Panc1 (cell line): ENCODE measurements around the gene GTPBP1. TPM values are rescaled to one million over a fixed set of nuclear protein-coding genes. Genes with fewer than 3 reads are reported as not detected.

ENCODE experiments used
- ATAC-seq: fragments of 200-7000 bp; cut with Tn5 transposase; 2 replicates; pipeline ENCODE4 v1.9.1; 2020; ENCODE audit warnings: mild to moderate bottlenecking, moderate library complexity
- BruUV-seq: library from RNA; stranded (reverse); fragments of 400-500 nt; replicated peaks from 2 replicates; lab custom pipeline; 2021; lab: Mats Ljungman, UMichigan
- CTCF ChIA-PET: fragments of 300-600 bp; sonication (Branson Sonifier 250); formaldehyde crosslinking; loops from one replicate; lab custom pipeline; 2022; ENCODE audit warnings: antibody characterized with exemption; lab: Charles Lee
- POLR2A ChIA-PET: fragments of 300-600 bp; sonication (Branson Sonifier 250); formaldehyde crosslinking; loops from one replicate; lab custom pipeline; 2022; ENCODE audit warnings: antibody characterized with exemption; lab: Charles Lee
- DNase-seq: peaks from one replicate; pipeline ENCODE4 v3.0.0-alpha.2; 2010; ENCODE audit warnings: low read depth, low spot score
- H3K27ac ChIP-seq: 2 replicates; pipeline ENCODE4 v1.5.1; 2011; ENCODE audit warnings: mild to moderate bottlenecking, low read length, inconsistent platforms
- H3K27me3 ChIP-seq: fragments of 200-500 bp; sonication (Bioruptor generic); 2 replicates; pipeline ENCODE4 v1.6.0; 2014; ENCODE audit warnings: low read length, inconsistent platforms; ENCODE audit not compliant: control insufficient read depth, insufficient read depth
- H3K36me3 ChIP-seq: fragments of 200-500 bp; sonication (Bioruptor generic); 2 replicates; pipeline ENCODE4 v1.5.1; 2014; ENCODE audit warnings: inconsistent platforms, mild to moderate bottlenecking, low read length, moderate library complexity; ENCODE audit not compliant: control insufficient read depth, insufficient read depth
- H3K4me1 ChIP-seq: 2 replicates; pipeline ENCODE4 v1.5.1; 2011; ENCODE audit warnings: inconsistent platforms, mild to moderate bottlenecking, low read length, moderate library complexity; ENCODE audit not compliant: control insufficient read depth, insufficient read depth
- H3K4me3 ChIP-seq, 2 experiments: 2 replicates each; pipeline ENCODE4 v1.5.1; 2011 to 2012; ENCODE audit warnings: low read depth in 2 of 2, low read length in 2 of 2, mild to moderate bottlenecking in 2 of 2, inconsistent platforms in 1 of 2, moderate library complexity in 1 of 2
- H3K9me3 ChIP-seq: fragments of 200-500 bp; sonication (Bioruptor generic); 2 replicates; pipeline ENCODE4 v1.5.1; 2014; ENCODE audit warnings: low read depth, mild to moderate bottlenecking, inconsistent platforms, low read length, moderate library complexity; ENCODE audit not compliant: control insufficient read depth, insufficient read depth
- CTCF ChIP-seq: fragments of 450-650 bp; IDR thresholded peaks from 2 replicates; pipeline ENCODE4 v1.5.1; 2017; ENCODE audit warnings: mild to moderate bottlenecking
- POLR2AphosphoS5 ChIP-seq: IDR thresholded peaks from 2 replicates; pipeline ENCODE4 v1.6.1; 2012; ENCODE audit warnings: mild to moderate bottlenecking, low read depth, low read length, moderate library complexity
- REST ChIP-seq, 2 experiments: IDR thresholded peaks; 2 replicates each; pipeline ENCODE4 v1.6.1; 2011 to 2012; ENCODE audit warnings: low read depth in 2 of 2, control low read depth in 1 of 2, low read length in 1 of 2, mild to moderate bottlenecking in 1 of 2, moderate library complexity in 1 of 2; ENCODE audit not compliant: insufficient read depth in 1 of 2
- SIN3A ChIP-seq: IDR thresholded peaks from 2 replicates; pipeline ENCODE4 v1.6.1; 2012; ENCODE audit warnings: low read depth, mild to moderate bottlenecking, low read length, moderate library complexity, borderline replicate concordance; ENCODE audit not compliant: insufficient read depth
- TCF7L2 ChIP-seq: IDR thresholded peaks from 2 replicates; pipeline ENCODE4 v1.6.1; 2011; ENCODE audit warnings: mild to moderate bottlenecking, low read depth, low read length, inconsistent platforms
- in situ Hi-C: cut with HindIII; loops from 2 replicates; pipeline ENCODE4 v1.10.0; 2016; ENCODE audit warnings: low sequenced_read_pairs, low pct_unique_long_range_greater_than_20kb
- intact Hi-C: fragments of 100-400 bp; cut with micrococcal nuclease; formaldehyde crosslinking; loops from one replicate; pipeline ENCODE4 v1.10.0; 2022; ENCODE audit not compliant: unreplicated experiment
- total RNA-seq: library from RNA; stranded (reverse); gene quantifications from one replicate; pipeline ENCODE4 v1.2.1, GENCODE V29; 2021; ENCODE audit not compliant: unreplicated experiment

The GTPBP1 gene
- total RNA-seq, 1 experiment from 2014 or later, result 25.5 TPM

- H3K4me1 ChIP-seq, result no peaks in the 10 kb centered on the region
- H3K36me3 ChIP-seq, result no peaks in the 10 kb centered on the region
- H3K27ac ChIP-seq, result no peak overlapping the region
- ChIA-PET POLR2A (no interaction called here), CTCF (no interaction called here)
- H3K9me3 ChIP-seq, result no peaks in the 10 kb centered on the region
- TF ChIP-seq TCF7L2 (no peak), REST (IDR thresholded peaks at IDR 0.05; ENCODE audit: insufficient read depth in 1 of 2, low read depth in 2 of 2, low read length in 1 of 2) (no peak), SIN3A (no peak), POLR2AphosphoS5 (no peak), CTCF (no peak)
- no peak for DNase-seq
- BruUV-seq, result no TSS peak
- intact Hi-C loops (no loop called here), in situ Hi-C loops (no loop called here)
- H3K4me3 ChIP-seq, result no peak overlapping the region
- H3K27me3 ChIP-seq, result no peaks in the 10 kb centered on the region
- ATAC-seq, result no peak
These were observed 29.9 kb upstream of the GTPBP1 start for GRCh38 chr22:38675833-38676232.

GRCh38 chr22:38681582-38682335 lies 24.0 kb upstream of the GTPBP1 start, which contains the start of gene TOMM22:
Gene TOMM22 (plus strand): TSS chr22:38681957. CDS start chr22:38681979, 22 bp downstream.
- ChIA-PET POLR2A (interaction anchor here (0.6 to 1.5 kb wide), 4 partner anchors 16 to 106 kb away, joined by 3 to 5 read pairs (median 3); partner anchors contain the start of gene CBY1), CTCF (interaction anchor here (0.5 to 0.6 kb wide), 2 partner anchors 13 to 118 kb away, joined by 4 read pairs; no protein-coding TSS in a partner anchor)
- intact Hi-C loops (no loop called here), in situ Hi-C loops (no loop called here)
- H3K36me3 ChIP-seq, result peaks cover 13% of the 10 kb centered on the region
- H3K4me3 ChIP-seq, result peak within 1 kb of the TSS; percentile 93 to 96
- no peak for DNase-seq
- ATAC-seq, result peak; percentile 99
- no peaks in the 10 kb centered on the region for H3K27me3 ChIP-seq
- H3K9me3 ChIP-seq, result peaks cover 3% of the 10 kb centered on the region; the same call in 1 of the 2 replicates
- 0 out of 2 replicates have a peak, but pooled peaks have one; percentile 16 for TF ChIP-seq SIN3A
- peak; percentile 88 for TF ChIP-seq TCF7L2
- peak; percentile 65; the same call in 1 of the 2 replicates for TF ChIP-seq POLR2AphosphoS5
- no peak for TF ChIP-seq REST (IDR thresholded peaks at IDR 0.05; ENCODE audit: insufficient read depth in 1 of 2, low read depth in 2 of 2, low read length in 1 of 2)
- peak; percentile 92 for TF ChIP-seq CTCF
- H3K4me1 ChIP-seq, result no peaks in the 10 kb centered on the region
- BruUV-seq, result no TSS peak
- H3K27ac ChIP-seq, result peak within 1 kb of the TSS; percentile 91
